ENCODE measurements around the gene CACNA2D2. TPM values are rescaled to one million over a fixed set of nuclear protein-coding genes. Genes with fewer than 3 reads are reported as not detected.
A peak's percentile ranks its signal among the peaks of the same experiment; 100 is the strongest.

The CACNA2D2 gene
- total and polyA plus RNA-seq, 2 of the 8 experiments (the other 6 are each of a cell fraction or from before 2014, with no cell fraction given): 14.1 to 25.0 TPM

- Histone ChIP-seq H3K79me2 (ENCODE audit: control insufficient read depth in 1 of 2, insufficient read depth in 2 of 2, low read length in 2 of 2) (no peaks in the 10 kb centered on the region), H3K18ac (ENCODE audit: extremely low read depth, low read length) (no peak overlapping the region)
- WGBS, 2 experiments (ENCODE audit: extremely low coverage in 1 of 2, insufficient coverage in 1 of 2, insufficient read length in 1 of 2, insufficient replicate concordance in 2 of 2, low coverage in 1 of 2, low lambda C conversion rate in 2 of 2, missing lambda C conversion rate in 1 of 2): 46% methylated on average over 2 of the region's 2 CpGs; no CpG with 5 or more reads in 1 of the 2 experiments
- no peak for TF ChIP-seq POU5F1 (IDR thresholded peaks at IDR 0.05; ENCODE audit: low read depth, low read length)
- no peak for TF ChIP-seq KDM1A (IDR thresholded peaks at IDR 0.05; ENCODE audit: borderline replicate concordance, low read length)
- 0 out of 2 replicates have a peak, but pooled peaks have one; percentile 28 for TF ChIP-seq TCF12 (IDR thresholded peaks at IDR 0.05; ENCODE audit: low read depth, low read length)
- no peak for TF ChIP-seq NANOG (IDR thresholded peaks at IDR 0.05; ENCODE audit: insufficient read depth, low read depth, low read length, poor library complexity, severe bottlenecking)
- 0 out of 2 replicates have a peak, but pooled peaks have one; percentile 12 for TF ChIP-seq MAX (IDR thresholded peaks at IDR 0.05)
- peak; percentile 44; the same call in 1 of the 2 replicates for TF ChIP-seq CREB1 (IDR thresholded peaks at IDR 0.05)
- TF ChIP-seq CTCF (IDR thresholded peaks at IDR 0.05; ENCODE audit: control extremely low read depth in 1 of 3, insufficient read depth in 1 of 3, low read depth in 1 of 3, low read length in 3 of 3): peak in 2 of 3 experiments; percentile 94 to 97; a peak in 3 of 4 replicates
Observed at GRCh38 chr3:50542177-50543034, 39.0 kb upstream of the CACNA2D2 start.

More at GRCh38 chr3:50542177-50543034, 39.0 kb upstream of the CACNA2D2 start:
- POLR2A ChIA-PET (ENCODE audit: partially characterized antibody): interaction anchor here (0.6 to 1.3 kb wide), 6 partner anchors 25 to 120 kb away, joined by 3 to 4 read pairs (median 3); partner anchors contain the start of gene C3orf18
- CTCF ChIA-PET (ENCODE audit: partially characterized antibody): interaction anchor here (0.6 to 46.5 kb wide), 57 partner anchors 8 to 1415 kb away, joined by 3 to 863 read pairs (median 5); partner anchors contain the start of genes CACNA2D2, CISH, CYB561D2 and MAPKAPK3
- no peak overlapping the region for H2AFZ ChIP-seq (ENCODE audit: low read length)
- no peak overlapping the region for H4K5ac ChIP-seq (ENCODE audit: insufficient read length, low read depth, low read length)
- H3K14ac ChIP-seq (ENCODE audit: insufficient read length): no peak overlapping the region
- H3K4me1 ChIP-seq (replicated peaks in 1 of 4; ENCODE audit: control insufficient read depth in 3 of 4, insufficient read depth in 4 of 4, low read length in 3 of 4): peaks cover 6 to 12% (median 10%) of the 10 kb centered on the region in 4 experiments
- H3K56ac ChIP-seq (replicated peaks; ENCODE audit: insufficient read length, low read depth, low read length): no peak overlapping the region
- H4K8ac ChIP-seq (ENCODE audit: extremely low read depth, insufficient read depth, low read length): no peak overlapping the region
- no peak overlapping the region for H3K27ac ChIP-seq (ENCODE audit: low read depth, low read length)
- no peak overlapping the region for H3K23ac ChIP-seq (ENCODE audit: insufficient read length)
- H3K4me2 ChIP-seq (ENCODE audit: insufficient read depth in 1 of 2, low read depth in 2 of 2, low read length in 2 of 2): no peak overlapping the region
- no peaks in the 10 kb centered on the region for H4K20me1 ChIP-seq (replicated peaks in 1 of 2; ENCODE audit: control insufficient read depth in 1 of 2, insufficient read depth in 2 of 2, low read length in 2 of 2)
- H2BK20ac ChIP-seq (ENCODE audit: low read length): 0 out of 2 replicates have a peak overlapping the region, but pooled peaks have one; percentile 72
- H2AK5ac ChIP-seq (ENCODE audit: low read depth, low read length): no peak overlapping the region
- no peaks in the 10 kb centered on the region for H3K36me3 ChIP-seq (ENCODE audit: control insufficient read depth in 2 of 4, insufficient read depth in 4 of 4, low read length in 3 of 4)
- FAIRE-seq: peak; percentile 97
- H3K27me3 ChIP-seq (replicated peaks in 1 of 4; ENCODE audit: control insufficient read depth in 3 of 4, extremely low read depth in 1 of 4, insufficient read depth in 3 of 4, low read length in 3 of 4): no peaks in the 10 kb centered on the region; a peak in 1 of 7 replicates
- no peaks in the 10 kb centered on the region; the same call in 1 of the 2 replicates for H3K23me2 ChIP-seq (ENCODE audit: low read depth, low read length)
- peak overlapping the region; percentile 52; the same call in 1 of the 2 replicates for H2BK5ac ChIP-seq (ENCODE audit: low read depth, low read length)
- H3K9me3 ChIP-seq (ENCODE audit: insufficient read depth in 2 of 2, low read depth in 1 of 2, low read length in 1 of 2): no peaks in the 10 kb centered on the region
- peak; percentile 50 to 94 for DNase-seq (ENCODE audit: low read depth in 1 of 2, low spot score in 2 of 2)
- no peak overlapping the region for H3K4ac ChIP-seq (replicated peaks; ENCODE audit: insufficient read length, low read depth, low read length)
- H2BK12ac ChIP-seq (ENCODE audit: low read depth, low read length): no peak overlapping the region
- no peak overlapping the region for H3K9ac ChIP-seq (replicated peaks in 1 of 4; ENCODE audit: extremely low read depth in 1 of 4, low read depth in 3 of 4, low read length in 3 of 4)
- H3K4me3 ChIP-seq (ENCODE audit: extremely low read depth in 1 of 4, insufficient read depth in 2 of 4, low read depth in 3 of 4, low read length in 4 of 4): no peak overlapping the region
- H3K79me1 ChIP-seq (ENCODE audit: low read depth, low read length): no peaks in the 10 kb centered on the region
- H2BK120ac ChIP-seq (replicated peaks; ENCODE audit: low read depth, low read length): no peak overlapping the region
- no peak overlapping the region for H4K91ac ChIP-seq (replicated peaks; ENCODE audit: insufficient read length, low read length)
- no peak overlapping the region for H2BK15ac ChIP-seq (ENCODE audit: low read length)

All from H1 (cell line).